WTC11 (cell line): ENCODE data around the gene CYP26A1.

ENCODE experiments used
- AFF4 ChIP-seq: sonication (generic); formaldehyde crosslinking; IDR thresholded peaks from 2 replicates; pipeline ENCODE4 v1.8.1; 2023; ENCODE audit warnings: mild to moderate bottlenecking, missing genetic modification reagents, borderline replicate concordance
- ATF1 ChIP-seq: sonication (generic); formaldehyde crosslinking; IDR thresholded peaks from 2 replicates; pipeline ENCODE4 v1.8.1; 2023; ENCODE audit warnings: mild to moderate bottlenecking, moderate library complexity, missing genetic modification reagents
- FOXP4 ChIP-seq: sonication (generic); formaldehyde crosslinking; IDR thresholded peaks from 2 replicates; pipeline ENCODE4 v1.8.0; 2022; ENCODE audit warnings: mild to moderate bottlenecking, missing genetic modification reagents
- GTF2I ChIP-seq: fragments of 250-450 bp; sonication (Bioruptor Pico); conservative IDR thresholded peaks from 2 replicates; pipeline ENCODE4 v1.4.0; 2021; ENCODE audit warnings: mild to moderate bottlenecking
- JUN ChIP-seq: sonication (generic); formaldehyde crosslinking; IDR thresholded peaks from 2 replicates; pipeline ENCODE4 v1.8.0; 2023; ENCODE audit warnings: mild to moderate bottlenecking, missing genetic modification reagents
- NR2C2 ChIP-seq: sonication (generic); formaldehyde crosslinking; IDR thresholded peaks from 2 replicates; pipeline ENCODE4 v1.8.0; 2022; ENCODE audit warnings: mild to moderate bottlenecking, missing genetic modification reagents
- NR3C1 ChIP-seq: sonication (generic); formaldehyde crosslinking; conservative IDR thresholded peaks from 2 replicates; pipeline ENCODE4 v1.8.1; 2023; ENCODE audit warnings: low read depth, mild to moderate bottlenecking, missing genetic modification reagents
- RELA ChIP-seq: sonication (generic); formaldehyde crosslinking; IDR thresholded peaks from 2 replicates; pipeline ENCODE4 v1.8.1; 2022; ENCODE audit warnings: missing genetic modification reagents, mild to moderate bottlenecking, borderline replicate concordance
- SP1 ChIP-seq: sonication (generic); formaldehyde crosslinking; conservative IDR thresholded peaks from 2 replicates; pipeline ENCODE4 v1.8.1; 2022; ENCODE audit warnings: missing genetic modification reagents
- USF1 ChIP-seq: sonication (generic); formaldehyde crosslinking; IDR thresholded peaks from 2 replicates; pipeline ENCODE4 v1.8.0; 2022; ENCODE audit warnings: mild to moderate bottlenecking, missing genetic modification reagents
- ZNF423 ChIP-seq: fragments of 250-450 bp; sonication (Bioruptor Pico); IDR thresholded peaks from 2 replicates; pipeline ENCODE4 v2.1.2; 2022; ENCODE audit warnings: mild to moderate bottlenecking, moderate library complexity
- ZNF512 ChIP-seq: sonication (generic); formaldehyde crosslinking; IDR thresholded peaks from 2 replicates; pipeline ENCODE4 v1.8.1; 2022; ENCODE audit warnings: missing genetic modification reagents, borderline replicate concordance
- TF ChIP-seq, protein P1 (sequence below): fragments of 200-600 bp; IDR thresholded peaks from 2 replicates; pipeline ENCODE4 v1.8.0; 2022; ENCODE audit warnings: antibody characterized with exemption
- TF ChIP-seq, protein P2 (sequence below): sonication (generic); formaldehyde crosslinking; IDR thresholded peaks from 2 replicates; pipeline ENCODE4 v1.8.0; 2022; ENCODE audit warnings: mild to moderate bottlenecking, missing genetic modification reagents

GRCh38 chr10:93030409-93030808 is 43.3 kb upstream of the CYP26A1 start:
- TF ChIP-seq, protein P1, sequence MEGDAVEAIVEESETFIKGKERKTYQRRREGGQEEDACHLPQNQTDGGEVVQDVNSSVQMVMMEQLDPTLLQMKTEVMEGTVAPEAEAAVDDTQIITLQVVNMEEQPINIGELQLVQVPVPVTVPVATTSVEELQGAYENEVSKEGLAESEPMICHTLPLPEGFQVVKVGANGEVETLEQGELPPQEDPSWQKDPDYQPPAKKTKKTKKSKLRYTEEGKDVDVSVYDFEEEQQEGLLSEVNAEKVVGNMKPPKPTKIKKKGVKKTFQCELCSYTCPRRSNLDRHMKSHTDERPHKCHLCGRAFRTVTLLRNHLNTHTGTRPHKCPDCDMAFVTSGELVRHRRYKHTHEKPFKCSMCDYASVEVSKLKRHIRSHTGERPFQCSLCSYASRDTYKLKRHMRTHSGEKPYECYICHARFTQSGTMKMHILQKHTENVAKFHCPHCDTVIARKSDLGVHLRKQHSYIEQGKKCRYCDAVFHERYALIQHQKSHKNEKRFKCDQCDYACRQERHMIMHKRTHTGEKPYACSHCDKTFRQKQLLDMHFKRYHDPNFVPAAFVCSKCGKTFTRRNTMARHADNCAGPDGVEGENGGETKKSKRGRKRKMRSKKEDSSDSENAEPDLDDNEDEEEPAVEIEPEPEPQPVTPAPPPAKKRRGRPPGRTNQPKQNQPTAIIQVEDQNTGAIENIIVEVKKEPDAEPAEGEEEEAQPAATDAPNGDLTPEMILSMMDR: no peak
- TF ChIP-seq FOXP4 (CRISPR knock-in tag) (no peak), RELA (no peak), ZNF512 (CRISPR knock-in tag) (no peak), AFF4 (CRISPR knock-in tag) (no peak), GTF2I (CRISPR knock-in tag) (no peak), USF1 (CRISPR knock-in tag) (no peak), SP1 (CRISPR knock-in tag) (no peak), NR2C2 (CRISPR knock-in tag) (no peak), ATF1 (CRISPR knock-in tag) (no peak), ZNF423 (no peak), NR3C1 (CRISPR knock-in tag) (no peak), JUN (CRISPR knock-in tag) (no peak)
- TF ChIP-seq, protein P2, sequence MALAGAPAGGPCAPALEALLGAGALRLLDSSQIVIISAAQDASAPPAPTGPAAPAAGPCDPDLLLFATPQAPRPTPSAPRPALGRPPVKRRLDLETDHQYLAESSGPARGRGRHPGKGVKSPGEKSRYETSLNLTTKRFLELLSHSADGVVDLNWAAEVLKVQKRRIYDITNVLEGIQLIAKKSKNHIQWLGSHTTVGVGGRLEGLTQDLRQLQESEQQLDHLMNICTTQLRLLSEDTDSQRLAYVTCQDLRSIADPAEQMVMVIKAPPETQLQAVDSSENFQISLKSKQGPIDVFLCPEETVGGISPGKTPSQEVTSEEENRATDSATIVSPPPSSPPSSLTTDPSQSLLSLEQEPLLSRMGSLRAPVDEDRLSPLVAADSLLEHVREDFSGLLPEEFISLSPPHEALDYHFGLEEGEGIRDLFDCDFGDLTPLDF (CRISPR knock-in tag): no peak
